Upper lobe of left lung (tissue), 6 donors: ENCODE data around the gene MGLL. TPM values are rescaled to one million over a fixed set of nuclear protein-coding genes. Genes with fewer than 3 reads are reported as not detected.

Source experiments
- ATAC-seq, 2 donors: fragments of 200-7000 bp; cut with Tn5 transposase; one replicate each; pipeline ENCODE4 v1.9.1; 2022; ENCODE audit warnings: mild to moderate bottlenecking in 2 of 2, moderate library complexity in 2 of 2; ENCODE audit not compliant: low FRiP score in 2 of 2
- DNase-seq, 2 donors: peaks; one replicate each; pipeline ENCODE4 v3.0.0-alpha.2; 2019 to 2020
- H3K27ac ChIP-seq, 4 donors: fragments of 200-600 bp; sonication (generic); one replicate each; pipeline ENCODE4 v1.5.1; 2016 to 2019
- H3K27me3 ChIP-seq, 4 donors: fragments of 200-600 bp; sonication (generic); one replicate each; pipeline ENCODE4 v1.5.1; 2017 to 2019
- H3K36me3 ChIP-seq, 4 donors: fragments of 200-600 bp; sonication (generic); one replicate each; pipeline ENCODE4 v1.5.1; 2016 to 2019
- H3K4me1 ChIP-seq, 4 donors: fragments of 200-600 bp; sonication (generic); one replicate each; pipeline ENCODE4 v1.5.1; 2018 to 2019
- H3K4me3 ChIP-seq, 4 donors: fragments of 200-600 bp; sonication (generic); one replicate each; pipeline ENCODE4 v1.5.1; 2017 to 2019; ENCODE audit warnings: mild to moderate bottlenecking in 2 of 4, moderate library complexity in 1 of 4
- H3K9me3 ChIP-seq, 4 donors: fragments of 200-600 bp; sonication (generic); one replicate each; pipeline ENCODE4 v1.5.1; 2018 to 2019
- EP300 ChIP-seq, 4 donors: sonication (generic); formaldehyde crosslinking; IDR thresholded peaks; one replicate each; pipeline ENCODE4 v1.5.1; 2017; ENCODE audit warnings: antibody characterized with exemption in 4 of 4, control low read depth in 2 of 4
- POLR2A ChIP-seq, 4 donors: fragments of 450-650 bp; IDR thresholded peaks; one replicate each; pipeline ENCODE4 v1.5.1; 2016 to 2017; ENCODE audit warnings: antibody characterized with exemption in 4 of 4, mild to moderate bottlenecking in 2 of 4
- POLR2AphosphoS5 ChIP-seq, 2 donors: sonication (generic); formaldehyde crosslinking; IDR thresholded peaks; one replicate each; pipeline ENCODE4 v1.5.1; 2017; ENCODE audit warnings: antibody characterized with exemption in 2 of 2
- WGBS, 2 donors: methylation state at CpG; one replicate each; pipeline ENCODE4 v1.1.5; 2017 to 2018; 5-methylcytosine and 5-hydroxymethylcytosine counted together
- total RNA-seq, 6 donors: library from RNA; depleted of rRNA in 4 of 6; stranded (reverse); fragments of >200 nt in 4 of 6; gene quantifications; one replicate each; pipeline versions ENCODE4 v1.1.0 to v1.2.1, GENCODE V29; 2016 to 2021
- TF ChIP-seq, protein P1 (sequence below), 6 experiments: fragments of 450-650 bp in 4 of 6; fragments of 200-600 bp in 2 of 6; sonication (generic) in 2 of 6; IDR thresholded peaks; one replicate each; pipeline ENCODE4 v1.5.1; 2016 to 2019; ENCODE audit warnings: antibody characterized with exemption in 6 of 6
- donor health status: DM: no; HTN: no; CAD: no; lungs with moderate emphysema.
- donor health status: DM: no; HTN: yes; CAD: no; lungs with severe emphysema.

MGLL gene
- total RNA-seq, 6 donors from 2014 or later = 128 to 253 (median 190) TPM

DNA sequence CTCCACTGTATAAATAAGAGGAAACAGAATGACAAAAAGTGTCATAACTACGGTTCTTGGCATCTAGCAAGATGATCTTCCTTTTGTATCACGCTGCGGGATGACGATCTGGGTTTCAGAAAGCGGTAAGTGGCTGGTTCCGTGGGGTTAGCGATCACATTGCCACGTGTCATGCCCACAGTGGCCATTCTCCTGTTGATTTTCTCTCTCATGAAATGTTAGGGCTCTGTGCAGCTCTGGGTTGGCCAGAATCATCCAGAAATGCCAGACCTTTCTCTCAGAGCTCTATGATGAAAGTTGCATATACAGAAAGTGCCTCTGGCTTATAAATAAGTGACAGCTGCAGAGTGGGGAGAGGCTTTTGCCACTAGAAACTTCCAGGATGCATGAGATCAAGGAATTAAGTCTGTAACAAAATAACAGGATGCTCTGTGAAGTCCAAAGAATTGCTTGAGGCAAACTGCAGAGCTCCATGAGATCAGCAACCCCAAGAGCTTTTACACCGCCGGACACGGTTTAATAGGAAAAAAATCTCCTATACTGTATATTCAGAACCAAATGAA is 78.0 kb downstream of the MGLL start:
- Histone ChIP-seq H3K9me3 (no peaks in the 10 kb centered on the region), H3K27ac (peak overlapping the region in 2 of 4 donors; percentile 4 to 32), H3K4me1 (peaks cover 21 to 56% (median 46%) of the 10 kb centered on the region in 4 donors), H3K36me3 (peaks cover 0 to 6% (median 0%) of the 10 kb centered on the region in 4 donors), H3K27me3 (no peaks in the 10 kb centered on the region), H3K4me3 (no peak overlapping the region)
- no peak for DNase-seq
- ATAC-seq = no peak
- TF ChIP-seq POLR2A (IDR thresholded peaks at IDR 0.05) (no peak), POLR2AphosphoS5 (IDR thresholded peaks at IDR 0.05) (no peak), EP300 (IDR thresholded peaks at IDR 0.05) (no peak)
- TF ChIP-seq, protein P1, sequence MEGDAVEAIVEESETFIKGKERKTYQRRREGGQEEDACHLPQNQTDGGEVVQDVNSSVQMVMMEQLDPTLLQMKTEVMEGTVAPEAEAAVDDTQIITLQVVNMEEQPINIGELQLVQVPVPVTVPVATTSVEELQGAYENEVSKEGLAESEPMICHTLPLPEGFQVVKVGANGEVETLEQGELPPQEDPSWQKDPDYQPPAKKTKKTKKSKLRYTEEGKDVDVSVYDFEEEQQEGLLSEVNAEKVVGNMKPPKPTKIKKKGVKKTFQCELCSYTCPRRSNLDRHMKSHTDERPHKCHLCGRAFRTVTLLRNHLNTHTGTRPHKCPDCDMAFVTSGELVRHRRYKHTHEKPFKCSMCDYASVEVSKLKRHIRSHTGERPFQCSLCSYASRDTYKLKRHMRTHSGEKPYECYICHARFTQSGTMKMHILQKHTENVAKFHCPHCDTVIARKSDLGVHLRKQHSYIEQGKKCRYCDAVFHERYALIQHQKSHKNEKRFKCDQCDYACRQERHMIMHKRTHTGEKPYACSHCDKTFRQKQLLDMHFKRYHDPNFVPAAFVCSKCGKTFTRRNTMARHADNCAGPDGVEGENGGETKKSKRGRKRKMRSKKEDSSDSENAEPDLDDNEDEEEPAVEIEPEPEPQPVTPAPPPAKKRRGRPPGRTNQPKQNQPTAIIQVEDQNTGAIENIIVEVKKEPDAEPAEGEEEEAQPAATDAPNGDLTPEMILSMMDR (IDR thresholded peaks at IDR 0.05) = no peak
- 53 to 60% methylated on average over 11 of the region's 11 CpGs for WGBS, 2 donors

DNA sequence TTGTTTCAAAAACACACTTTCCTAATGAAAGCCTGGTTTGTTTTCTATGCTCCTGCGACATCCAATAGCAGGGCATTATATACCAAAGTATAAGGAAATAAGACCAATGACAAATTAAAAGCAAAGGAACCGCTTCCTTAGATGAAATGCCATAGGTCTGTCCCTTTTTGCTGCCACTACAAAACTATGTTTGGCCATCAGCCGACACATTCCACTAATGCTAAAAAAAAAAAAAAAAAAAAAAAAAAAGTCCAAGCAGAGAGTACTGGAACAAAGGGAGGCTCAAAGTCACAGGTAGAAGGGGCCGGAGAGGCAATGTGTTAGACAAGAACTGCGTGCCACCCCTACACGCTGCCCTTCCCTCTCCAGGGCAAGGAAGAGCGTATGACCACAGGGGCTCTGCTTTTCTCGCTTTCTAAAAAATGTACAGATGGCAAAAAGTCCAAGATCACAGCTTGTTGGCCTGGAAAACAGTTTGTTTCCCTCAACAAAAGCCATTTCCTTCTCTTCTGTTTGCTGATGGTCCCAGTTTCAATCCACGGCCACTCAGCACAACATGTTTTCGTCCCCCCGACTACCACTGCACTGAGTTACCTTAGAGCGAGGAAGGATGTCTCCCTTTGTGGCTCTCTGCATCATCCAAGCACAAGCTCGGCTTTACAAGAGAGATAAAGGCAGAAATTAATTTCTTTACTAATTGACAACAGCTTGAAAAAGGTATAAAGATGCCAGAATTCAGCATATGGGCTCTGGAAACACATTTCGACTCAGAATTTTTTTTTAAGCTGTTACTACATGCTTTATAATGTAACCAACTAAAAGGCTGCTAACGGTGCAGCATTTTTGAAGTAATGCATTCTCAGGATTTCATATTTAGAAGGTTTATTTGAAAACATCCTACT is 78.7 kb downstream of the MGLL start:
- no peaks in the 10 kb centered on the region for H3K27me3 ChIP-seq
- DNase-seq (no peak), ATAC-seq (no peak)
- peaks cover 0 to 6% (median 0%) of the 10 kb centered on the region in 4 donors for H3K36me3 ChIP-seq
- H3K9me3 ChIP-seq = no peaks in the 10 kb centered on the region
- 63 to 66% methylated on average over 15 of the region's 15 CpGs for WGBS, 2 donors
- no peak for TF ChIP-seq POLR2AphosphoS5 (IDR thresholded peaks at IDR 0.05)
- TF ChIP-seq, protein P1 (IDR thresholded peaks at IDR 0.05) = no peak
- no peak for TF ChIP-seq POLR2A (IDR thresholded peaks at IDR 0.05)
- TF ChIP-seq EP300 (IDR thresholded peaks at IDR 0.05) = no peak
- H3K27ac ChIP-seq = peak overlapping the region in 3 of 4 donors; percentile 27 to 63 (median 32)
- H3K4me1 ChIP-seq = peaks cover 22 to 53% (median 41%) of the 10 kb centered on the region in 4 donors
- no peak overlapping the region for H3K4me3 ChIP-seq

DNA sequence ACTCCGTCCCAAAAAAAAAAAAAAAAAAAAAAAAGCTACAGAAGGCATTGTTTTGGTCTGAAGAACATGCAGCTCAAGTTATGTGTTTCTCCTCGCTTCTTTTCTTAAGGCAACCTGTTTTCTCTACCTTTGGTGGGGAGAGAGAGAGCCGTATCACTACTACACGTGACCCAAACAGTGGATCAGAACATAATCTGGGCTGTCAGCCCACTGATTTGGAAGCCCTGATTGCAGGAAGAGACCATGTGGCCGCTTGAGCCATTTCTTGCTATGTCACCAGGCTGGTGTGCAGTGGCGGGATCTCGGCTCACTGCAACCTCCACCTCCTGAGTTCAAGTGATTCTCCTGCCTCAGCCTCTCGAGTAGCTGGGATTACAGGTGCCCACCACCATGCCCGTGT is 79.7 kb downstream of the MGLL start:
- Histone ChIP-seq H3K27me3 (no peaks in the 10 kb centered on the region), H3K9me3 (no peaks in the 10 kb centered on the region), H3K4me1 (peaks cover 30 to 54% (median 42%) of the 10 kb centered on the region in 4 donors), H3K4me3 (no peak overlapping the region), H3K27ac (peak overlapping the region in 1 of 4 donors; percentile 27), H3K36me3 (peaks cover 0 to 6% (median 0%) of the 10 kb centered on the region in 4 donors)
- TF ChIP-seq, protein P1 (IDR thresholded peaks at IDR 0.05) = no peak
- no peak for TF ChIP-seq POLR2AphosphoS5 (IDR thresholded peaks at IDR 0.05)
- no peak for TF ChIP-seq POLR2A (IDR thresholded peaks at IDR 0.05)
- no peak for TF ChIP-seq EP300 (IDR thresholded peaks at IDR 0.05)
- whole genome bisulfite sequencing, 2 donors = 89 to 92% methylated on average over 9 of the region's 9 CpGs
- DNase-seq = no peak
- no peak for ATAC-seq

DNA sequence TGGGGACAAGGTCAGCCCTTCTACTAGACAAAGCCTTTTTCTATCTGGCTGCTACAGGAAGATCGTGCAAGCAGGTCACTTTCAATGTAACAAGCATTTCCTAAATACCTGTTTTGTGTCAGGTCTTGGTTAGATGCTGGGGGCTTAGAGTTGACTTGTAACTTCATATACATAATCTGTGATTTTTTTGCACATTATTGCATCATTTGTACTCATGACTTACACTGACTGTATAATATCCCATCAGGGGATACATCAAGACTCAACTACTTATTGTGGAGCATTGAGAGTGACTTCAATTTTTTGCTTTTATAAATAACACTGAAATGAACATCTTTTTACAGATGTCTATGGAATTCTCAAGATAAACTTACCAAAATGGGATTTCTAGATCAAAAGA is 80.6 kb downstream of the MGLL start:
- H3K27ac ChIP-seq = no peak overlapping the region
- no peak overlapping the region for H3K4me3 ChIP-seq
- peaks cover 31 to 52% (median 36%) of the 10 kb centered on the region in 4 donors for H3K4me1 ChIP-seq
- H3K27me3 ChIP-seq = no peaks in the 10 kb centered on the region
- TF ChIP-seq, protein P1 (IDR thresholded peaks at IDR 0.05) = no peak
- TF ChIP-seq POLR2A (IDR thresholded peaks at IDR 0.05) (no peak), POLR2AphosphoS5 (IDR thresholded peaks at IDR 0.05) (no peak), EP300 (IDR thresholded peaks at IDR 0.05) (no peak)
- WGBS, 2 donors = 83 to 100% methylated on average over 1 of the region's 1 CpG
- no peak for DNase-seq
- H3K9me3 ChIP-seq = no peaks in the 10 kb centered on the region
- peaks cover 0 to 6% (median 0%) of the 10 kb centered on the region in 4 donors for H3K36me3 ChIP-seq
- no peak for ATAC-seq
